ENCODE measurements around the gene KCNE3. TPM values are rescaled to one million over a fixed set of nuclear protein-coding genes. Genes with fewer than 3 reads are reported as not detected.
A peak's percentile ranks its signal among the peaks of the same experiment; 100 is the strongest.
"Not testable (repeated sequence)": the region's sequence is repeated elsewhere in the genome, so short reads cannot be mapped to it uniquely, and the experiment has no call there.

KCNE3 gene
- total and polyA plus RNA-seq, 9 donors: 3.1 to 19.9 (median 16.0) TPM

- Histone ChIP-seq H3K4me3 (no peak overlapping the region), H3K27me3 (no peaks in the 10 kb centered on the region), H3K9me3 (no peaks in the 10 kb centered on the region), H3K27ac (peak overlapping the region in 1 of 2 donors; percentile 39), H3K36me3 (no peaks in the 10 kb centered on the region), H3K4me1 (ENCODE audit: insufficient read depth) (peaks cover 3% of the 10 kb centered on the region)
- DNase-seq: no peak
- WGBS, 3 donors: 10 to 15% (median 12%) methylated on average over 1 of the region's 1 CpG
- intact Hi-C loops (cut with DNase I): loop anchor here in 1 of 4 donors (5.0 kb wide), 1 partner anchor 1726 kb away; no protein-coding TSS in a partner anchor
- no peak for TF ChIP-seq POLR2A (IDR thresholded peaks at IDR 0.05)
- TF ChIP-seq CTCF (IDR thresholded peaks at IDR 0.05): no peak
- TF ChIP-seq EP300 (IDR thresholded peaks at IDR 0.05): no peak
These were observed 48.8 kb downstream of the KCNE3 start for GRCh38 chr11:74418509-74418895.

- intact Hi-C loops (cut with DNase I): loop anchor here in 1 of 4 donors (5.0 kb wide), 1 partner anchor 1726 kb away; no protein-coding TSS in a partner anchor
- WGBS, 3 donors: 59 to 67% (median 60%) methylated on average over 4 of the region's 4 CpGs
These were observed 49.4 kb downstream of the KCNE3 start for GRCh38 chr11:74417860-74418508.

GRCh38 chr11:74417379-74417804, 50.0 kb downstream of the KCNE3 start:
- no peak overlapping the region for H3K4me3 ChIP-seq
- H3K9me3 ChIP-seq: no peaks in the 10 kb centered on the region
- intact Hi-C loops (cut with DNase I): loop anchor here in 1 of 4 donors (5.0 kb wide), 1 partner anchor 1725 kb away; no protein-coding TSS in a partner anchor
- DNase-seq: no peak
- H3K36me3 ChIP-seq: no peaks in the 10 kb centered on the region
- peaks cover 3% of the 10 kb centered on the region for H3K4me1 ChIP-seq (ENCODE audit: insufficient read depth)
- WGBS, 3 donors: 12 to 16% (median 12%) methylated on average over 1 of the region's 1 CpG
- H3K27me3 ChIP-seq: no peaks in the 10 kb centered on the region
- TF ChIP-seq CTCF (IDR thresholded peaks at IDR 0.05): no peak
- TF ChIP-seq POLR2A (IDR thresholded peaks at IDR 0.05): no peak
- TF ChIP-seq EP300 (IDR thresholded peaks at IDR 0.05): no peak
- no peak overlapping the region for H3K27ac ChIP-seq

More at GRCh38 chr11:74417860-74418508, 49.4 kb downstream of the KCNE3 start:
- peak overlapping the region in 1 of 2 donors; percentile 39 for H3K27ac ChIP-seq
- TF ChIP-seq EP300 (IDR thresholded peaks at IDR 0.05) (no peak), POLR2A (IDR thresholded peaks at IDR 0.05) (no peak), CTCF (IDR thresholded peaks at IDR 0.05) (no peak)
- H3K9me3 ChIP-seq: no peaks in the 10 kb centered on the region
- peaks cover 3% of the 10 kb centered on the region for H3K4me1 ChIP-seq (ENCODE audit: insufficient read depth)
- no peaks in the 10 kb centered on the region for H3K27me3 ChIP-seq
- no peaks in the 10 kb centered on the region for H3K36me3 ChIP-seq
- H3K4me3 ChIP-seq: no peak overlapping the region
- peak in 1 of 5 donors; percentile 18 for DNase-seq

GRCh38 chr11:74416974-74417373, 50.4 kb downstream of the KCNE3 start:
- WGBS, 3 donors: 87 to 93% (median 87%) methylated on average over 1 of the region's 1 CpG
- intact Hi-C loops (cut with DNase I): loop anchor here in 1 of 4 donors (5.0 kb wide), 1 partner anchor 1725 kb away; no protein-coding TSS in a partner anchor
- not testable (repeated sequence) for H3K4me1 ChIP-seq (ENCODE audit: insufficient read depth); H3K4me3 ChIP-seq; H3K27me3 ChIP-seq; DNase-seq; H3K27ac ChIP-seq; H3K36me3 ChIP-seq; H3K9me3 ChIP-seq

- DNase-seq: no peak
- intact Hi-C loops (cut with DNase I): no loop called here
- 70 to 79% (median 73%) methylated on average over 11 of the region's 11 CpGs for WGBS, 3 donors
- no peak overlapping the region for H3K27ac ChIP-seq
- H3K4me3 ChIP-seq: no peak overlapping the region
- no peaks in the 10 kb centered on the region for H3K27me3 ChIP-seq
- H3K36me3 ChIP-seq: no peaks in the 10 kb centered on the region
- TF ChIP-seq POLR2A (IDR thresholded peaks at IDR 0.05) (no peak), CTCF (IDR thresholded peaks at IDR 0.05) (no peak), EP300 (IDR thresholded peaks at IDR 0.05) (no peak)
- H3K4me1 ChIP-seq (ENCODE audit: insufficient read depth): peaks cover under 1% of the 10 kb centered on the region
- H3K9me3 ChIP-seq: no peaks in the 10 kb centered on the region
These were observed 54.5 kb downstream of the KCNE3 start for GRCh38 chr11:74412733-74413359.
